Activated naive CD8-positive, alpha-beta T cell treated with anti-CD3 and anti-CD28 coated beads, Interleukin-2, amount 50 U/mL, for 16 hours (primary cell): Measurements from ENCODE around the gene HOXC11.

Source experiments
- DNase-seq: peaks from one replicate; pipeline ENCODE4 v3.0.0-alpha.2; 2020; ENCODE audit warnings: low read depth, low spot score

Gene HOXC11

GRCh38 chr12:54009171-54010052 is 36.5 kb downstream of the HOXC11 start:
- DNase-seq = no peak

GRCh38 chr12:54010053-54010971 is 37.4 kb downstream of the HOXC11 start:
- no peak for DNase-seq

DNA sequence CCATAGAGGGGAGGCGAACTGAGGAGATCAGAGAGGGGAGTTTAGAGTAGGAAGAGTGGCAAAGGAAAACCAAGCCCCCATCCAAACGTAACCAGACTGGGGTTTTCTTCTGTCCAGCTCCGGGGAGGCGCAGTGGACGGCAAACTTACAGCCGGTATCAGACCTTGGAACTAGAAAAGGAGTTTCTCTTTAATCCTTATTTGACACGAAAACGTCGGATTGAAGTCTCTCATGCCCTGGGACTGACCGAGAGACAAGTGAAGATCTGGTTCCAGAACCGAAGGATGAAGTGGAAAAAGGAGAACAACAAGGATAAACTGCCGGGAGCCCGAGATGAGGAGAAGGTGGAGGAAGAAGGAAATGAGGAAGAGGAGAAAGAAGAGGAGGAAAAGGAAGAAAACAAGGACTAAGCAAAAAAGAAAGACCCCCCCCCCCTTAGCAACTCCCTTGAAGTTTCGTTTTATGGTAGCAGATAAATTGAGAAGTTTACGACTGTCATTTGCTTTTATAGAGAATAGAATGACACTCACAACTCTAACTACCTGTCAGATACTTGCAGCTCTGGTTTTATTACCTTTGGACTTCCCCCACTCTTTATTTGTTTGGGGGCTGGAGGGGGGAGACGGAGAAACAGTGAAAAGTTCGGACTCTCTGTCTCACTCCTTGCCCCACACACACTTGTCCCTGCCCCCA is 38.2 kb downstream of the HOXC11 start:
- no peak for DNase-seq

GRCh38 chr12:54011665-54012532 is 39.0 kb downstream of the HOXC11 start:
- no peak for DNase-seq

GRCh38 chr12:54012631-54013409 is 39.9 kb downstream of the HOXC11 start:
- no peak for DNase-seq

DNA sequence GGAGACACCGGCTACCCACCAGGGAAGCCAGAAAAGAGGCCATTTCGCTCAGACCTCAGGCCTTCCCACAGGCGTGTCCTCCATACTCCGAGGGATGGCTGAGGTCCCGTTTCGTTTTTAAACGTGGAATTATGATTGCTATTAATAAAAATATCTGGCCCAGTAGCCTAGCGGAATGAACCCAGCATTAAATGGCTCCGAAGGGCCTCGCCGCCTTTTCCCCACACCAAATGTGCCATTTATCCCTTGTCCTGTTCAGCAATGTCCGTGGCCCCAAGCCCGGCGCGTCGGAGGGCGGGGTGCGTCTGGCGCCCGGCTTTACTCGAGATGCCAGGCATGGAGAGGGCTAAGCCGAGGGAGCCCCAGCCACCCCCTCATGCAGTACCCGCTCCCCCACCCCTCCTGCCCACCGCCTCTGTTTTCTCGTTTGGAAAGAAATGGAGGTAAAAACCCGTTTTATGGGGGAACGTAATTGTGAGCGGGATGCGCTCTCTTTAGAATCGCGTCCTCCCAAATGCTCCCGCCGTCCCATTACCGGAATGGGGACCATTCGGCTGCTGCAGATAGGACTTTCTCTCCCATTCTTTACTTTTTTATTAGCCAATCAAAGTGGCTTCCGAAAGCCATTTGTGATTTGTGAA is 41.6 kb downstream of the HOXC11 start:
- no peak for DNase-seq

DNA sequence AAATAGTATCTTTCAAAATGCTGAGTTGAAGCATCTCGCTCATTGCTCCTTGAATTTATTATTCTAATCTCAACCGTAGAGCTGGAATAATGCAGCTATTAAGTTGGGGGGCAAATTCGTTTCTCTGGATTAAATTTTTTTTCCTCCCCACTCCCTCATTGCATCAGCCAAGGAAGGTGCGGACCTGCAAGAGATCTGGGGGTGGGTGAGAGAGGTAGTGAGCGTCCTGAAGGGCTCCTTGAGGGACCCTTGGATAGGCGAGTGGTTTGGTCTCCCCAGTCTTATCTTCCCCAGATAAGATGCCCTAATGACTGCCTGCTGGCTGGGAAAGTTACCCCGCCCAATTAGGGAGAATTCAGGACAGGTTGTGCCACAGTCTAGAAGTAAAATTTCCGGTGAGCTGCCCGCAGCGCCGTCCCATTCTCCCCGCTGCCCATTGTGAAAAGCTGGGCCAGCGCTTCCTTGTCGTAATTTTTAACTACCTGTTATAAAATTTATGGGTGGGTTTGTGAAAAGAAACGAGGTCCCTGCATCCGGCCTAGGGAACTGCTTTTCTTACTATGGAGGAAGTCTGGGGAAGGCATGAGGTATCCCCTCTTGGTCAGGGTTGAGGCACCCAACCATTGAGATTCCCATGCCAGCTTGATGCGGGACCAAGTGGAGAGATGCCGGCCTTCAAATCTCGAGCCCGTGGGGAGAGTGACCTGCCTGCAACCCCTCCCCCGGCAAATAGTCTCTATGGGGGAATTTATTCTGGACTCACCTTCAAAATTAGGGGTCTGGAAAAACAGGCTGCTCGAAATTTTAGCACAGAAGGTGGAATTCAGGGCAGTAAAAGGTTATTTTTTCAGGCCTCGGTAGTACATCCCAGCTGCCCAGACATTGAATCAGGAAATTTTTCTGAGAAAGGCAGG is 42.3 kb downstream of the HOXC11 start:
- DNase-seq = no peak

DNA sequence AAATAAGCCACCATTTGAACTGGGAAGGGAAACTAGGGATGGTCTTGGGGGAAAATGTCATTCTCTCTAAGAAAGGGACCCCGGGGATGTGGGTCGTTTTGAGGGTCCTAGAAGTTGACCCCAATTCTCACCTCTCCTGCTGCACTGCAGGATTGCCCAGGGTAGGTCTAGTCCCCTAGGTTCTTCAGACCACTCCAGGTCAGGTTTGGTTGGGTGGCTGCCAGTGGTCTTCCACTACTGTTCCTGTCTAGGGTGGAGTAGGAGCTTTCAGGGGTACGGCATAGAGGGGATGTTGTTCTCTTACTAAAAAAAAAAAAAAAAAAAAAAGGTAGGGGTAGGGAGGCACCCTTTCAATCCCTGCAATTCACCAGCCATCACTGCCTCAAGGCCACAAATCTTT is 43.1 kb downstream of the HOXC11 start:
- DNase-seq = no peak

- no peak for DNase-seq
Observed at GRCh38 chr12:54016478-54016964, 43.6 kb downstream of the HOXC11 start.

DNA sequence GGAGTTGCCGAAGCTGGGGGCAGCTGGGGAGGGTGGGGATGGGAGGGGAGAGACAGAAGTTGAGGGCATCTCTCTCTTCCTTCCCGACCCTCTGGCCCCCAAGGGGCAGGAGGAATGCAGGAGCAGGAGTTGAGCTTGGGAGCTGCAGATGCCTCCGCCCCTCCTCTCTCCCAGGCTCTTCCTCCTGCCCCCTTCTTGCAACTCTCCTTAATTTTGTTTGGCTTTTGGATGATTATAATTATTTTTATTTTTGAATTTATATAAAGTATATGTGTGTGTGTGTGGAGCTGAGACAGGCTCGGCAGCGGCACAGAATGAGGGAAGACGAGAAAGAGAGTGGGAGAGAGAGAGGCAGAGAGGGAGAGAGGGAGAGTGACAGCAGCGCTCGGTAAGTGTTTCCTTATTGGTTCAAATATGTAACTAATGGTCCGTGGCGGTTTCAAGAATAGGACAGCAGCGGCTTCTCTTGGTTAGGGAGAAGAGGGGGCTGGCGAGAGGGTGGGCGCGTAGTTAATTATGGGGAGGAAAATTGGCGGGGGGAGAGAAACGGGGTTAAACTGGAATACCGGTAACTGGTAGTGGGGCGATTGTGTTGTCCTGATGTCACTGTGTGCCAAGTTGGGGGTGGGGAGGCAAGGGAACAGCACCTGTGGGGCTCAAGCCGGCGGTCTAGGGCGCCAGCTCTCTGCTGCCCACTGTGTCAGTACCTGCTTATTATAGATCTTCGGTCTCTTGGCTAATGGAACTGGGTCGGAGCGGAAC is 44.3 kb downstream of the HOXC11 start:
- DNase-seq = no peak

- peak; percentile 40 for DNase-seq
Observed at GRCh38 chr12:54017878-54018467, 45.0 kb downstream of the HOXC11 start.

DNA sequence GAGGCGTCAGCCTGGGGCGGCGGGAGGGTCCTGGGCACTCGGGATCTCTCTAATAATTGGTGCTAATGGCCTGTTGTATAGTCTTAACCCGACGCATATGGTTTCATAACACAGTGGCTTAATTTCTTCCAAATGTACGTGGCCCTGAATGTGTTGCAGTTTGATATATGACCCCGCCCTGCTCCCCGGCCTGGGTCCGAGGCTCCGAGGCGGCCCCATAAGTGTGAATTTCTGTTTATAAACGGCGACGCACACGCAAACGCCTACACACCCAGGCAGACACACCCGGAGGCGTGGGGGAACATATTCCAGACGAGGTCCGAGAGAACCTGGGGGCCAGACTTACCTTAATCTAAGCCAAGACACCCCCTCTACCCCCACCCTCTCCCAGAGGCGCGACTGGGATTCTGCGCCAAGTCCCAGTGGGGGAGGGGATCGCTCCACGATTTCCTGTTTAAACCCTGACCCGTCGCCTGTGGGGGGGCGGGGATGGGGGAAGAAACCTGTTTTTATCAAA is 45.6 kb downstream of the HOXC11 start:
- no peak for DNase-seq

DNA sequence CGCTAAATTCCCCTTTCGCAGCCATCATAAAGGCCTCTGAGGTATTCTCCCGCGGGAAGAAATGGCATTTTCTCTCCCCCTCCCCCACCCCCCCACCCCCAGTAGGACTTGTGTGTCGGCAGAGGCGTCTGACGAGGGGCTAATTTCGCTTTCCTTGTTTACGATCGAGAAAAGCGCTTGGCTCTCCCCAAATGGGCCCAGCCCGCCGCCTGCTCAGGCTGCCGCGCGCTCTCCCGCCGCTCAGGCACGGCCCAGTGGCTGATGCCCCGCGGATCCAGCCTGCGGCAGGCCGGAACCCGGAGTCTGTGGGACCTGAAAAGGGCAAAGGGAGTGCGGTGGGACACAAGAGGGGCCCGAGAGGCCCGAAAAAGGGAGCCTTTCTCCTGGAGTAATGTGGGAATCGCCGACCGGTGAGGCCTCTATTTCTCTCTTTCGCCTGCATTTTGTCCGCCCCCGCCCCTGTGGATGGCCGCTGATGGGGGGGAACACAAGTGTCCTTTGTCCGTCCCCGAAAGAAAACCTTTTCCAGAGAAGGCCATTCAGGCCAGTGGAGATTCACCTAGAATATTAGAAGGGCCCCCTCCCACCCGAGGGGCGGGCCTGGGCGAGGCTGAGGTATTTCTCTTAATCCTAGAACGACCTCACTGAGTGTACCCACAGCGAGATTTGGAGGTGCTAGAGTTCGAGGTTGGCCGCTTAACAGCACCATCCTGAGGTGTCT is 46.3 kb downstream of the HOXC11 start:
- DNase-seq = no peak

DNA sequence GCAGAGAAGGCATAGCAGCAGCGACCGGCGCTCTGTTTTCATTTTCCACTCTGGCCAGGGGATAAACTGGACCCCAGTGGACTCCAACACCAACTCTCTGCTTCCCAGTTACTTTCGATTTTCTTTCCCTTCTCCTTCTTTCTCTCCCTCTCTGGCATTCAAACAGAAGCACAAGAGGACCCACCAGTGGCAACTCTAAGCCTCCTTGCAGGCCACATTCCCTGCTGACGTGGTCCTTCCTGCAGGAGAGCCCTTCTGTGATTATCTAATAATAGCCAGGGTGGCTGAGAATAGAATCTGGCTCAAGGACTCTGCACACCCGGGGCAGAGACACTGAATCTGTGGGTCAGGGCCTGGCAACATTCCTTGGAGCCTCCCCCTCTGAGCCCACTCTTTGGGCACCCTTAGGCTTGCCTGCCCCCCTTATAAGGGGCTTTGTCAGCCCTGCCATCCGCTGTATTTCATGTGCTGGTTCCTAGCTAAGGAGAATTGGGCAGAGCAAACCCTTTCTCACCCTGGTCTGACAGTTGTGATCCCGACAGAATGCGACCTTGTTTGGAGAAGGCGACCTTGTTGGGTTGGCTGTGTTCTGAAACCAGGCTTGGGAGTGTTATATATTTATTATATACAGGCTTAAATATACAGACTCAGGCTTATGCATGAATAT is 47.1 kb downstream of the HOXC11 start:
- no peak for DNase-seq

GRCh38 chr12:54020591-54021405 is 47.9 kb downstream of the HOXC11 start:
- no peak for DNase-seq
